GM18907 (cell line): ENCODE results near the gene ZNF557.

ENCODE experiments used
- ATAC-seq: cut with Tn5 transposase; IDR thresholded peaks from one replicate; pipeline ENCODE4 v1.9.1; 2021; ENCODE audit warnings: mild to moderate bottlenecking, moderate library complexity; ENCODE audit not compliant: unreplicated experiment

Gene ZNF557

DNA sequence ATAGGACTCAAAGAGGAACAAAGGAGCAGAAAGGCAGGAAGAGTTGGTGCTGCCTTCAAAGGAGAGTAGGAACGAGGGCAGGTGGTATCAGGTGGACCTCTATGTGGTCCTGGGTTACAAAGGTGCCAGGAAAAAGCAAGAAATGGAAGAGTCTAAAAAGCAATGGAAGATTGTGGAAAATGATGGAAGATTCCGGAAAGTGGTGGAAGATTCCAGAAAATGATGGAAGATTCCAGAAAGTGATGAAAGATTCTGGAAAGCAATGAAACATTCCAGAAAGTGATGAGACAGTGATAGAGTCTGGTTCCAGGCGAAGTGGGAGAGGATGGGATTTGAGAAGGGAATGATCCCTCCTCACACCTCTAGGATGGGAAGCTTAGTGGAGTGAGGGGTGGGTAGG lies 55.3 kb downstream of the ZNF557 start:
- ATAC-seq = no peak

- ATAC-seq = no peak
Measured at GRCh38 chr19:7125221-7125620, 55.7 kb downstream of the ZNF557 start.

GRCh38 chr19:7126132-7126531 lies 56.6 kb downstream of the ZNF557 start:
- ATAC-seq = no peak

DNA sequence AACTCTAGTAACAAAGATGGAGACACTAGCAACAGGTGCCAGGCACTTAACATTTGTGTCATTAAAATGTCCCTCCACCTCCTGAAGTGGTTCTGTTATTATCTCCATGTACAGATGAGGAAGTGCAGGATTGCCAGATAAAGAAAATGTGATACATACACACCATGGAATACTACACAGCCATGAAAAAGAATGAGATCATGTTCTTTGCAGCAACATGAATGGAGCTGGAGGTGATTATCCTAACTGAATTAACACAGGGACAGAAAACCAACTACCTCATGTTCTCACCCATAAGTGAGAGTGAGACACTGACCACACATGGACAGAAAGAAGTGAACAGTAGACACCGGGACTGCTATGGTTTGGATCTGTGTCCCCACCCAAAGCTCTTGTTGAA lies 60.5 kb downstream of the ZNF557 start:
- no peak for ATAC-seq

DNA sequence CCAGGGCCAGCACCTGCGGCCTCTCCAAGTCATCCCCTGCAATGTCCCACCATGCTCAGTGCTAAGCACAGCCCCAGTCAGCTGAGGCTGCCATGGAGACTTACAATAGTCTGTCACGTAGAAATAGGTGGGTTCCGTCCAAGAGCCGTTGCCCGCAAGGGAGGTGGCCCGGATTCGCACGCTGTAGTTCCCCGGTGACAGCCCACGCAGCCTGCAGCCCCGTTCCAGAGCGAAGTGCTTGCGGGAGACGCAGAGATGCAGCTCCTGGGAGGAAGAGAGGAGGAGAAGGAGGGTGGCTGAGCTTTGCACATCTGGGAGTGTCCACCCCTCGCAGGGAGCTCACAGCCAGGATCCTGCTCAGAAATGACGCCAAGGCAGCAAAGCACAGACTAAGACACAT lies 62.6 kb downstream of the ZNF557 start:
- no peak for ATAC-seq

DNA sequence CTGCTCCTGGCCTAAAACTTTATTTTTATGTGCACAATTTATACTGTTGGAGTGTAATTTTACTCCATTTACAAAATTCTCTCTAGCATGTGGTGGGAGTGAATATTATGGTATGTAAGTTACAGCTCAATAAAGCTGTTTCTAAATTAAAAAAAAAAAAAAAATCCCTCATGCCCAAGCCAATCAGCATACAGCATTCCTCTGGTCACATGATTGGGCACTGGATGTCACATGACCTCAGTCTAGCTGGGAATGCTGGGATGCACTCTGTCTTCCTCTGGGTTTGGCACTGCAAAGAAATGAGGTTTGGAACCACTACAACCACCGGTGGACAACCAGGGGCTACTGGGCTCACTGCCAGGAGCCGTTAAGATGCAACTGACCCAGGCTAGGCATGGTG lies 67.6 kb downstream of the ZNF557 start:
- ATAC-seq = no peak
